ENCODE data around the gene FOXK1.

The FOXK1 gene

GRCh38 chr7:4766666-4767519, 84.8 kb downstream of the FOXK1 start:
- no peak for FAIRE-seq

GRCh38 chr7:4768597-4769569, 86.8 kb downstream of the FOXK1 start:
- FAIRE-seq: no peak

- no peak for FAIRE-seq
These were observed 87.7 kb downstream of the FOXK1 start for GRCh38 chr7:4769761-4770160.

DNA sequence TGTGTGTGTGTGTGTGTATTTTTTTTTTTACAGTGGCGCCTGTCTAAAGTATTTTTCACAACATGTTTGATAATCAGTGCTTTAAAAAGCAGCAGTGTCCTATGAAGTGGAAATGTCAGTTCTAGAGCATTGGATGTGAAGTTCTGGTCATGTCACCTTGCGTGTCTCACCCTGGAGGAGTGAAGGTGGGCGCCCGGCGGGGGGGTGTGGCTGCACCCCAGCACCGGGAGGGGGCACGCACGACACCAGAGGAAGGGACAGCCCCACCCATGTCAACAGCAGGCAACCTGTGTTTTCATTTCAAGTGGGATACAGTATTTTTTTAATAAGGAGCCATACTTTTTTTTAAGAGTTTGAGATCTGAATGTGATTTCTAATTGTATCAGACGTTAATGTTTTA, 88.8 kb downstream of the FOXK1 start:
- FAIRE-seq: no peak

GRCh38 chr7:4771737-4772136, 89.6 kb downstream of the FOXK1 start:
- no peak for FAIRE-seq

GRCh38 chr7:4772306-4772705, 90.2 kb downstream of the FOXK1 start:
- no peak for FAIRE-seq

- FAIRE-seq: no peak
These were observed 91.9 kb downstream of the FOXK1 start for GRCh38 chr7:4774007-4774406.

DNA sequence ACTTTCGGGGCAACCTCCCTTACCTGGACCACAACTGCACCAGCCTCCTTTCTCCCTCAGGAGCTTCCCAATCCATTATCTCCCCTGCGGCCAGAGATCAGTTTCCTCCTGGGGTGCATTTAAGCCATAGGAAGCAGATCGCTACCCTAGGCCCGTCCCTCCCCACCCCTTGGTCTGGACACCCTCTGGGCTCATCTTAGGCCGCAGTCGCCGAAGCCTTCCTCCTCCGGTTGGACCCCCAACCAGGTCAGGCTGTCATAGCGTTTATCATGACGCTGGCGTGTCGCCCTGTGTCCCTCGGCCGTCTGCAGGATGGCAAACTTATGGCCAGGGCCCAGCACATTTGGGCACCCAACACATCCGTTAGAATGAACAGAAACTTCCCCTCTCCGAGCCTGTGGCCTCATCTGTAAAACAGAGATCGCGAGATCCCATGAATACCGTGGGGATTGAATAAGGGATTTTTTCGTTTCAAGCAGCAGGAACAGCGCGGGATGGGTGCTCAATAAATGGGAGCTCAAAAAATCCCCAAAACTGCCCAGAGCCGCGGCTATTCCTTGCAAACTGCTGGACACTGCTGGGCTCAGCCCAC, 92.7 kb downstream of the FOXK1 start:
- FAIRE-seq: no peak

- no peak for FAIRE-seq
These were observed 93.3 kb downstream of the FOXK1 start, which contains the start of gene AP5Z1 for GRCh38 chr7:4775250-4775847. AP5Z1 (plus strand) TSS chr7:4775623; CDS start chr7:4775716, 93 bp downstream.

GRCh38 chr7:4775848-4776623, 93.9 kb downstream of the FOXK1 start:
- FAIRE-seq: no peak

DNA sequence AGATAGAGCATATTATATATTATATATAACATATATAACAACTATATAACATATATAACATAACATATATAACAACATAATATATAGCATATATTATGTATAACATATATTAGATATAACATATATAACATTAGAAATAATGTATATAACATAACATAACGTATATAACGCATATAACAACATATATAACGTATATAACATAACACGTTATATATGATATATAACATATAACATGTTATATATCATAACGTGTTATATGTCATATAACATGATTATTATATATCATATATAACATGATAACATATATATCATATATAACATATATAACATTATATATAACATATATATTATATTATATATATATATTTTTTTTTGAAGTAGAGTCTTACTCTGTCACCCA, 97.0 kb downstream of the FOXK1 start:
- FAIRE-seq: no peak

GRCh38 chr7:4781366-4782069, 99.4 kb downstream of the FOXK1 start:
- FAIRE-seq: no peak

- FAIRE-seq: no peak
These were observed 100.5 kb downstream of the FOXK1 start for GRCh38 chr7:4782333-4783291.

GRCh38 chr7:4783292-4783652, 101.2 kb downstream of the FOXK1 start:
- FAIRE-seq: no peak

GRCh38 chr7:4783762-4784351, 101.8 kb downstream of the FOXK1 start:
- FAIRE-seq: no peak

DNA sequence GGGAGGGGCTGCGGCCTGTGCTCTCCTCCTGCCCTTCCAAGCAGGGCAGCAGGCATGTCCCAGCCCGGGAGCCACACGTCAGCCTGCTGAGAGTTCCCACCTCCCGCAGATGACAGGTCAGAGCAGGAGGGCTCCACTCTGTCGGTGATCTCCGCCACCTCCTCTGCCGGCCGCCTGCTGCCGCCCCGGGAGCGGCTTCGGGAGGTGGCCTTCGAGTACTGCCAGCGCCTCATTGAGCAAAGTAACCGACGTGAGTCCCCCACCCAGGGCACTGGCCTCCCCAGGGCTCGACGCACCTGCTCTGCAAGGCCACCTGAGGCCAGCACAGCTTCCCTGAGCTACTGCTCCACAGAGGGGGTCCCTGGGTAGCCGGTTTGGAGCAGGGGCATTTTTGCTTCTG, 102.7 kb downstream of the FOXK1 start:
- no peak for FAIRE-seq

GRCh38 chr7:4785371-4785770, 103.3 kb downstream of the FOXK1 start:
- no peak for FAIRE-seq

DNA sequence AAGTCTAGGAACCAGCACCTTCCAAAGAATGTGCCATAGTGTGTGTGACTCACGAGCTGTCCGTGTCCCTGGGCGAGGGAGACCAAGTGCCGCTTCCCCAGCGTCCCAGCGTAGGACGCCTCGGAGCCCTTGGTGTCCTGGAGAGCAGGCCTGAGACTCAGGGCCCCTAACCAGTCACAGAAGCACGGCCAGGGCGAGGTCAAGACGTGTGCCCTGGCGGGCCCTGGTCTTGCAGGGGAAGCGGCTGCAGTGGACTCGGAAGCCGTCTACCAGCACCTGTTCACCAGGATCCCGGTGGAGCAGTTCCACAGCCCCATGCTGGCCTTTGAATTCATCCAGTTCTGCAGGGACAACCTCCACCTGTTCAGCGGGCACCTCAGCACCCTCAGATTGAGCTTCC, 103.9 kb downstream of the FOXK1 start:
- FAIRE-seq: no peak

- FAIRE-seq: no peak
These were observed 105.4 kb downstream of the FOXK1 start for GRCh38 chr7:4787541-4787940.

Measured in islet of Langerhans (tissue), 1 donor.